HG03108 (cell line): ENCODE data around the gene CRYZ.

Experiments used
- ATAC-seq: cut with Tn5 transposase; IDR thresholded peaks from one replicate; pipeline ENCODE4 v1.9.1; 2021; ENCODE audit warnings: moderate library complexity; ENCODE audit not compliant: unreplicated experiment

Gene CRYZ

DNA sequence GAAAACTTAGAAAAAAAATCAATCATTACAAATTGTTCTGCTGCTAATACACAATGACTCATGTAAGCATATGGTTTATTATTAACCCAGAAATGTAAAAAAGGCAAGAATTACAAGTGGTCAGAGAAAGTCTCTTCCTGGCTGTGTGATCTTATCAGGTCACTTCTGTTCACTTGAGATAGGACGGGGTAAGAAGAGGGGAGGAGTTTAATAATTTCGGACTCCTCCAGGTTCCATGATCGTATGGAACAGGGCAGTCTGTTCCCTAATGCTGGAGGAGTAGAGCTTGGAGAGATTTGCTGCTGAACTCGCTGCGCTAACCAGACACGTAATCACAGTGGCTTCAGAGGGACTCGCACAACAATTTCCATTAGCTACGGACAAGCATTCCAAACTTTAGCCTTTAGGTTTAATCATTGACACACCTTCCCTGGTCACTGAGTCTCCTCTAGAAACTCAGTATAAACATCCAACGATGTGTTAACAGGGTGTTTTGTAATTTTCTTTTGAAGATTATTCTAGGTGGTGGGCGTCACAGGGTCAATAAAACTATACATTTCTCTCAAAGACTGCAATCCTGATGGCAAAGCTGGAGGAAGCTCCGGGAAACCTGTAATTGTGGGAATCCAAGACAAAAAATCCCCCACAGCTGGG, 1.3 kb downstream of the CRYZ start:
- ATAC-seq = peak; percentile 28

- ATAC-seq = no peak
Observed at GRCh38 chr1:74729741-74730478, 2.9 kb downstream of the CRYZ start.

DNA sequence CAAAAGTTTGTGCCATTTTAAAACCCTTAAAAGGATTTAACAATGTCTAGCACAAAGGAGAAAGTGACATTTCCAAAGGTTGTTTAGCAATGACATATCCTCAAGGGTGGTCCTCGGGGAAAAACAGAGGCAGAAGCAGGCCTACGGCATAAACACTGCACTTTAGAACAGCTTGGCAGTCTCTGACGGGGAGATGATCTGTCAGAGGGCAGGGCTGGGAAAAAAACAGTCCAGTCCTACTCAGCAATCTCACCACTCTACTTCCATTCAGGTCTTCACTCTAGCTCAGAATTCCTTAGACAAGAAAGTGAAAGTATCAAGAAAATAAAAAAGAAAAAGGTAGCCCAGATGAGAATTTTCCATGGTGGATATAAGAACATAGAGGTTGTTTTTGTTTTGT, 4.1 kb downstream of the CRYZ start:
- no peak for ATAC-seq

- no peak for ATAC-seq
Observed at GRCh38 chr1:74726063-74726462, 6.8 kb downstream of the CRYZ start.

GRCh38 chr1:74717626-74718025, 15.2 kb downstream of the CRYZ start:
- ATAC-seq = no peak

GRCh38 chr1:74716822-74717221, 16.0 kb downstream of the CRYZ start:
- ATAC-seq = no peak

GRCh38 chr1:74715806-74716205, 17.0 kb downstream of the CRYZ start:
- ATAC-seq = no peak

GRCh38 chr1:74715236-74715502, 17.7 kb downstream of the CRYZ start:
- ATAC-seq = no peak

GRCh38 chr1:74714429-74715235, 18.2 kb downstream of the CRYZ start:
- peak; percentile 68 for ATAC-seq

- no peak for ATAC-seq
Observed at GRCh38 chr1:74713849-74714248, 19.0 kb downstream of the CRYZ start.

- no peak for ATAC-seq
Observed at GRCh38 chr1:74712881-74713280, 20.0 kb downstream of the CRYZ start.

GRCh38 chr1:74703386-74704182, 29.3 kb downstream of the CRYZ start:
- no peak for ATAC-seq

- no peak for ATAC-seq
Observed at GRCh38 chr1:74699331-74699730, 33.5 kb downstream of the CRYZ start.

GRCh38 chr1:74697832-74698231, 35.0 kb downstream of the CRYZ start:
- no peak for ATAC-seq

DNA sequence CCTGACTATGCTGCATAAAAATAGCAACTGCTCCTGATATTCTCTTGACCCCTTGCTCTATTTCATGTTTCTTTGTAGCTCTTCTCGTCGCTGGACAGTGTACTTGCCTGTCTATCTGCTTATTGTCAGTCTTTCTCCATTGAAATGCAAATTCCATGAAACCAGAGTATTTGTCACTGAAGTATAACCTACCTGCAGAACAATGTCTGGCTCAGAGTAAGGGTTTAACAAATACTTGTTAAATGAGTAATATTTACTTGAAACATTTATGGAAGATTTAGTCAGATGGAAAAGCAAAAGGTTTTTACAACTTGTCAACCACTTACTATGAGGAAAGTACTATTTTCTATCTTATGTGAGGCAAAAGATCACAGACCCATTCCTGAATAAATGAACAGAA, 39.4 kb downstream of the CRYZ start:
- ATAC-seq = no peak

DNA sequence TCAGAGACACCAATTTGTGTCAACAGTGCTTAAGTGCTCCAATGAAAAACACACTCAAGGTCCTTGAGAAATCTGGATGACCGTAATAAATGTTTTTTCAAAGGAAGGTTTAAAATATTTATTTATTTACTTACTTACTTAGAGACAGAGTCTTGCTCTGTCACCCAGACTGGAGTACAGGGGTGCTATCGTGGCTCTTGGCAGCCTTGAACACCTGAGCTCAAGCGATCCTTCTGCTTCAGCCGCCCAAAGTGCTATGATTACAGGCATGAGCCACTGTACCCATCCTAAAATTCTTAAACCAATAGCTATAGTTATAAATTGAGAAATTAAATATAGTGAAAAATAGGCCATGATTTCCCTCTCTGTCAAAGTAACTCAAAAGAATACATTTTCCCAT, 41.9 kb downstream of the CRYZ start:
- no peak for ATAC-seq

- no peak for ATAC-seq
Observed at GRCh38 chr1:74690364-74690696, 42.5 kb downstream of the CRYZ start.

GRCh38 chr1:74689621-74690363, 43.1 kb downstream of the CRYZ start:
- ATAC-seq = peak; percentile 46

GRCh38 chr1:74686928-74687327, 45.9 kb downstream of the CRYZ start:
- no peak for ATAC-seq

GRCh38 chr1:74684301-74684700, 48.5 kb downstream of the CRYZ start:
- no peak for ATAC-seq

DNA sequence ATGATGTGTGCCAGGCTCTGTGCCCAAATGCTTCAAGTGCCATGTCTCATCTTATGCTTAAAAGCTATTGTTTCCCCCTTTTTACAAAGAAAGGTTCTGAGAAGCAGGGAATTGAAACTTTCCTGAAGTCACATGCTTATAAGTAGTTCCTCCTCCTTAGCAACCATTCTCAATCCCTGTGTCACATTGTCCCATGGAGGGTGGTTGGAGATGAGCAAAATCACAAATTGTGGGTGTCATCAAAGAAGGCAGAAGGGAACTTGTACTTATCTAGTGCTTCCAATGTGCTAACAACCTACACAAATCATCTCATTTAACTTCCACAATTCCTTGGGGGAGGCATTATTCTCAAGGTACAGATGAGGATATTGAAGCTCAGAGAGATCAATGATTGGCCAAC, 49.2 kb downstream of the CRYZ start:
- ATAC-seq = no peak
